ENCODE data around the gene PDPR. TPM values are rescaled to one million over a fixed set of nuclear protein-coding genes. Genes with fewer than 3 reads are reported as not detected.

Gene PDPR
- total and polyA plus RNA-seq, 3 donors from 2014 or later, result 28.6 to 56.0 (median 53.6) TPM

DNA sequence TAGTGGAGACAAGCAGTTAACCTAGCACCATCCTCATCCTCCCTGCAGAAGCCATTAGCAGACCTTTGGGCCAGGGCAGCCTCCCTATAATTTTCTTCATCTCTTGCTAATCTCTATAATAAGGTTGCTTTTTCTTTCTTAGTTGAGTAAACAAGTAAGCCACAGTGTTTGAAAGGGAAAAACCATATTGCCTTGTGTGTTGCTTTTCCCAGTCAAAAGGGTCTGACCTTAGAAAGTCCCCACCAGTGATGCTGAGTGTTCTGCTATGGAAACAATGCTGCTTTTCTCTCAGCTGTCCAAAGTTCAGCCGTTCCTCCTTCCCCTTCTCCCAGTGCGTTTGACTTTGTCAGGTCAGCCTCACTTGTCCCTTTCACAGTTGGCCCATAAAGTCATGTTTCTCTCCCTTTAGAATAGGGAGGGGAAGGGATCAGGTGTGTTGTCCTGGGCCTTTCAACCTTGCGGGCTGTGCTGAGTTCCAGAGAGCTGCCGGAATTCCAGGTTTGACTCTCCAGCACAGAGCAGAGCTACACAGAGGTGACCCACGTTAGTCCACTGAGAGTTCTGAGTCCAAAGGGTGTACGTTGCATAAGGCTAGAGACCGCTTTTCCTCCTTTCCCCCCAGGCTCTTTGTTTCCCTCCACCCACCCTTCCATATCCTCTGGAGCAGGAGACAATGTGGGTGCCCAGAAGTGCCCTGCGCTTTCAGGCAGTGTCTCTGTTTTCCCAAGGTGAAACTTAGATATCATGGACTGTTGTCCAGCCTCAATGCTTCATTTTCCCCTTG lies 43.5 kb downstream of the PDPR start:
- Histone ChIP-seq H3K27me3 (no peaks in the 10 kb centered on the region), H3K4me1 (no peaks in the 10 kb centered on the region), H3K36me3 (ENCODE audit: low read depth, missing control alignments) (no peaks in the 10 kb centered on the region), H3K4me3 (no peak overlapping the region), H3K9me3 (no peaks in the 10 kb centered on the region), H3K27ac (no peak overlapping the region)
- intact Hi-C loops (cut with DNase I; ENCODE audit: low total_unique reads), result no loop called here
- DNase-seq, result peak; percentile 11
- TF ChIP-seq POLR2A (IDR thresholded peaks at IDR 0.05), result no peak
- TF ChIP-seq, protein P1, sequence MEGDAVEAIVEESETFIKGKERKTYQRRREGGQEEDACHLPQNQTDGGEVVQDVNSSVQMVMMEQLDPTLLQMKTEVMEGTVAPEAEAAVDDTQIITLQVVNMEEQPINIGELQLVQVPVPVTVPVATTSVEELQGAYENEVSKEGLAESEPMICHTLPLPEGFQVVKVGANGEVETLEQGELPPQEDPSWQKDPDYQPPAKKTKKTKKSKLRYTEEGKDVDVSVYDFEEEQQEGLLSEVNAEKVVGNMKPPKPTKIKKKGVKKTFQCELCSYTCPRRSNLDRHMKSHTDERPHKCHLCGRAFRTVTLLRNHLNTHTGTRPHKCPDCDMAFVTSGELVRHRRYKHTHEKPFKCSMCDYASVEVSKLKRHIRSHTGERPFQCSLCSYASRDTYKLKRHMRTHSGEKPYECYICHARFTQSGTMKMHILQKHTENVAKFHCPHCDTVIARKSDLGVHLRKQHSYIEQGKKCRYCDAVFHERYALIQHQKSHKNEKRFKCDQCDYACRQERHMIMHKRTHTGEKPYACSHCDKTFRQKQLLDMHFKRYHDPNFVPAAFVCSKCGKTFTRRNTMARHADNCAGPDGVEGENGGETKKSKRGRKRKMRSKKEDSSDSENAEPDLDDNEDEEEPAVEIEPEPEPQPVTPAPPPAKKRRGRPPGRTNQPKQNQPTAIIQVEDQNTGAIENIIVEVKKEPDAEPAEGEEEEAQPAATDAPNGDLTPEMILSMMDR (IDR thresholded peaks at IDR 0.05), result no peak
- 88 to 90% methylated on average over 8 of the region's 8 CpGs for WGBS, 2 donors

DNA sequence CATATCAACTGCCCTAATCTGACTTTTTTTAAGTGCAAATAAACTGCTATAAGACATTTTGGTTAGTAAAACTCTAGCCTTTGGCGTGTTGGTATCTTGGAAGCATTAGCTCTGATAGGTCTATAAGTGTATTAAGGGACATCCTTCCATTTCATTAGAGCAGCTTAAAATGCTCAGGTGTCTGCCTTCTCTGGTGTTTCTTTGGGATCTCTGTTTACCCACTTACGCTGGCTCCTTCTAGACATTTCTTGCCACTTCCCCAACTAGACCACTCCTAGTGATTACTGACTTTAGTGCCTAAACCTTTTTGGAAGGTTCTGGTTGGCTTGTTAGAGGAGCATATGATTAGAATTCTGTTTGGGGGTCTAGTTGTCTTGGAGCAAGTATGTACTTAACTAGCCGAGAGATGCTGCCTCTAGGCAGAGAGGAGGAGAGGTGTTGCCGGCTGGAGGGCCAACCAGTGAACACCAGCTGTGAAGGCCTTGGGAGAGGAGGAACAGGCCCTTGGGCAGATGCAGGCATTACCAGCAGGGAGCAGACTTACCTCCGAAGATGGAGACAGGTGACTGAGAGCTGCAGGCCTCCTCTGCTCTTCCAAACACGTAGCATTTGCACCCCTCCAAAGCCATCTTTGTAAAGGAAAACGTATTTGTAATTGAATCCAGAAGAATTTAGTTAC lies 44.3 kb downstream of the PDPR start:
- H3K36me3 ChIP-seq (ENCODE audit: low read depth, missing control alignments), result no peaks in the 10 kb centered on the region
- no peaks in the 10 kb centered on the region for H3K27me3 ChIP-seq
- intact Hi-C loops (cut with DNase I; ENCODE audit: low total_unique reads), result no loop called here
- no peaks in the 10 kb centered on the region for H3K9me3 ChIP-seq
- TF ChIP-seq POLR2A (IDR thresholded peaks at IDR 0.05), result no peak
- TF ChIP-seq, protein P1 (IDR thresholded peaks at IDR 0.05), result no peak
- no peaks in the 10 kb centered on the region for H3K4me1 ChIP-seq
- no peak overlapping the region for H3K4me3 ChIP-seq
- 71 to 77% methylated on average over 7 of the region's 7 CpGs for WGBS, 2 donors
- H3K27ac ChIP-seq, result no peak overlapping the region
- DNase-seq, result peak; percentile 17

DNA sequence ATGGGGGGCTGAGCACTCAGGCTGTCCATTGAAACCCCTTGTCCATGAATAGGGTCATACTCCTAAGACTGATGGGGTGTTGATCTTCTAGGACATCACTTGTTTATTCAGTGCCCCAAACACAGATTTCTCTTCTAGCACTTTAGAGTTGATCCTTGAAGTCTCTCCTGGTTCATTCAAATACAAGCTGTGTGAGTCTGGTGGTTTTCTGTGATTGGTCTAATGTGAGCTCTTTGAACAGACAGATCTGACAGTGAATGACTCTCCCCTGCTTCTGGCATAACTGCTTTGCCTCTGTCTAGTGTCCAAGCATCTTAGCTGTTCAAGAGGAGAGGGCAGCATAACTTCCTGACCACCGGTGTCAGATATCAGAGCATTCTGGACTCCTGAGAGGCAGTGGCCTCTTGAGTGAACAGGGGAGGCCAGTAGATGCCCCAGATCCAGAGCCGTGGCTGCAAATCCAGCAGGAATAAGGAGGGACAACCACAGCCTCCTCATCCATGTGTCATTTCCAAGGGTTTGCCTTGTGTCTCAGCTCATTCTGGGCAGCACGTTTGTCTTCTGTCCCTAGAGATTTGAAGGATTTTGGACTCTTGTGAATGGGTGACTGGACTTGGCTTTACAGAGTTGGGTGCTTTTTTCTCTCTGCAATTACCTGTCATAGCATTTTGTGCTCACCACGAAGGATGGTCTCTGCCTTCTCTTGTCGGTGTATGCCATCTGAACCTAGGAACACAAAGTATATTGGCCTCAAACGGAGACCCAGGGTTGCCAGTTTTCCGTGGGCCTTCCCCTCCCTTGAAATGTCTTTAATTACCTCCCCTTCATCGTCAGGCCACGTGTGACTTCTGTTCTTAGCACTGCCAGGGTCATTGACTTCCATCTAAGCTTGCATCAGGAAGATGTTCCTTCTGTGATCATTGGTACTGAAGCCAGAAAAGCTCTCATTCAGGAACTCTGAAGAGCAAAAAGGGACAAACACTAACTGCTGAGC lies 45.5 kb downstream of the PDPR start:
- H3K9me3 ChIP-seq, result no peaks in the 10 kb centered on the region
- 68 to 69% methylated on average over 9 of the region's 9 CpGs for WGBS, 2 donors
- TF ChIP-seq, protein P1 (IDR thresholded peaks at IDR 0.05), result no peak
- TF ChIP-seq POLR2A (IDR thresholded peaks at IDR 0.05), result no peak
- intact Hi-C loops (cut with DNase I; ENCODE audit: low total_unique reads), result no loop called here
- no peaks in the 10 kb centered on the region for H3K27me3 ChIP-seq
- no peak overlapping the region for H3K4me3 ChIP-seq
- no peaks in the 10 kb centered on the region for H3K36me3 ChIP-seq (ENCODE audit: low read depth, missing control alignments)
- H3K27ac ChIP-seq, result no peak overlapping the region
- no peaks in the 10 kb centered on the region for H3K4me1 ChIP-seq
- DNase-seq, result peak; percentile 13

DNA sequence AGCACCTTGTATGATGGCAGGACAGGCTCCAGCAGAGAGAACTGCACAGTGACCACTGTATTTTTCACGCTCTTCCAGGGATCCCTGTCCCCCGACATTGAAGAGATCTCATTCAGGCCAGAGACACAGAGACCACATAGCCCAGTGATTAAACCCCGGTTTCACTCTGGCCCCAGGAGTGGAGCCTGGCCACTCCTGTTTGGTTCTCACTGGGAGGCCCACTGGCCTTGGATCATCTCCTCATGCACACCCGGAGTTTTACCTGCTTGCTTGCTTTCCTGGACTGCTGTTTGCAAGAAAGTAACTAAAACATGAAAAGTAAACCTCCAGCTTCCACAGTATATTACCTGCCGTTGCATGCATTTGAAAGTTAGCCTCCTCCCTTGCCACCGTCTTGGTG lies 46.3 kb downstream of the PDPR start:
- no peaks in the 10 kb centered on the region for H3K36me3 ChIP-seq (ENCODE audit: low read depth, missing control alignments)
- no peak for TF ChIP-seq POLR2A (IDR thresholded peaks at IDR 0.05)
- TF ChIP-seq, protein P1 (IDR thresholded peaks at IDR 0.05), result no peak
- no peak overlapping the region for H3K27ac ChIP-seq
- intact Hi-C loops (cut with DNase I; ENCODE audit: low total_unique reads), result no loop called here
- no peaks in the 10 kb centered on the region for H3K4me1 ChIP-seq
- H3K4me3 ChIP-seq, result no peak overlapping the region
- no peaks in the 10 kb centered on the region for H3K27me3 ChIP-seq
- no peaks in the 10 kb centered on the region for H3K9me3 ChIP-seq
- peak; percentile 10 for DNase-seq
- WGBS, 2 donors, result 84 to 87% methylated on average over 6 of the region's 6 CpGs
